H7 (cell line): ENCODE data around the gene CDK11B. TPM values are rescaled to one million over a fixed set of nuclear protein-coding genes. Genes with fewer than 3 reads are reported as not detected.
A peak's percentile ranks its signal among the peaks of the same experiment; 100 is the strongest.

Source experiments
- DNase-seq: peaks from one replicate; pipeline ENCODE4 v3.0.0; 2012
- H3K27me3 ChIP-seq: 2 replicates; pipeline ENCODE4 v1.6.0; 2011; ENCODE audit warnings: mild to moderate bottlenecking, low read length; ENCODE audit not compliant: control insufficient read depth, insufficient read depth
- H3K36me3 ChIP-seq: replicated peaks from 2 replicates; pipeline ENCODE4 v1.5.1; 2011; ENCODE audit warnings: low read length; ENCODE audit not compliant: control insufficient read depth, insufficient read depth
- H3K4me3 ChIP-seq: 2 replicates; pipeline ENCODE4 v1.5.1; 2011; ENCODE audit warnings: low read depth, mild to moderate bottlenecking, control low read depth, low read length, moderate library complexity; ENCODE audit not compliant: insufficient read depth
- total RNA-seq: library from RNA; depleted of rRNA; stranded (reverse); fragments of >200 nt; shearing (Covaris generic); gene quantifications from 2 replicates; pipeline ENCODE4 v1.2.3, GENCODE V29; 2014

The CDK11B gene
- total RNA-seq, 1 experiment from 2014 or later: 12.0 TPM

GRCh38 chr1:1610796-1611195 lies 48.0 kb downstream of the CDK11B start:
- H3K27me3 ChIP-seq: no peaks in the 10 kb centered on the region
- no peak for DNase-seq
- H3K36me3 ChIP-seq: no peaks in the 10 kb centered on the region
- H3K4me3 ChIP-seq: no peak overlapping the region

- no peaks in the 10 kb centered on the region for H3K27me3 ChIP-seq
- DNase-seq: no peak
- no peaks in the 10 kb centered on the region for H3K36me3 ChIP-seq
- H3K4me3 ChIP-seq: no peak overlapping the region
These were observed 48.9 kb downstream of the CDK11B start for GRCh38 chr1:1609822-1610485.

DNA sequence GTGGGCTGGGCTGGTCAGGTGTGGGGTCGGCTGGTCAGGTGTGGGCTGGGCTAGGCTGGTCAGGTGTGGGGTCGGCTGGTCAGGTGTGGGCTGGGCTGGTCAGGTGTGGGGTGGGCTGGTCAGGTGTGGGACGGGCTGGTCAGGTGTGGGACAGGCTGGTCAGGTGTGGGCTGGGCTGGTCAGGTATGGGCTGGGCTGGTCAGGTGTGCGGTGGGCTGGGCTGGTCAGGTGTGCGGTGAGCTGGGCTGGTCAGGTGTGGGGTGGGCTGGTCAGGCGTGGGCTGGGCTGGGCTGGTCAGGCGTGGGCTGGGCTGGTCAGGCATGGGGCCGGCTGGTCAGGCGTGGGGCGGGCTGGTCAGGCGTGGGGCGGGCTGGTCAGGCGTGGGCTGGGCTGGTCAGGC lies 52.6 kb downstream of the CDK11B start:
- no peak for DNase-seq
- Histone ChIP-seq H3K27me3 (peaks cover 7% of the 10 kb centered on the region), H3K4me3 (no peak overlapping the region), H3K36me3 (no peaks in the 10 kb centered on the region)

DNA sequence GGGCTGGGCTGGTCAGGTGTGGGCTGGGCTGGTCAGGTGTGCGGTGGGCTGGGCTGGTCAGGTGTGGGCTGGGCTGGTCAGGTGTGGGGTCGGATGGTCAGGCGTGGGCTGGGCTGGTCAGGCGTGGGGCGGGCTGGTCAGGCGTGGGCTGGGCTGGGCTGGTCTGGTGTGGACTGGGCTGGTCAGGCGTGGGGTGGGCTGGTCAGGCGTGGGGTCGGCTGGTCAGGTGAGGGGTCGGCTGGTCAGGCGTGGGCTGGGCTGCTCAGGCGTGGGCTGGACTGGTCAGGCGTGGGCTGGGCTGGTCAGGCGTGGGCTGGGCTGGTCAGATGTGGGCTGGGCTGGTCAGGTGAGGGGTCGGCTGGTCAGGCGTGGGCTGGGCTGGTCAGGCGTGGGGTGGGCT lies 53.1 kb downstream of the CDK11B start:
- Histone ChIP-seq H3K4me3 (no peak overlapping the region), H3K36me3 (no peaks in the 10 kb centered on the region), H3K27me3 (peaks cover 12% of the 10 kb centered on the region)
- DNase-seq: no peak

DNA sequence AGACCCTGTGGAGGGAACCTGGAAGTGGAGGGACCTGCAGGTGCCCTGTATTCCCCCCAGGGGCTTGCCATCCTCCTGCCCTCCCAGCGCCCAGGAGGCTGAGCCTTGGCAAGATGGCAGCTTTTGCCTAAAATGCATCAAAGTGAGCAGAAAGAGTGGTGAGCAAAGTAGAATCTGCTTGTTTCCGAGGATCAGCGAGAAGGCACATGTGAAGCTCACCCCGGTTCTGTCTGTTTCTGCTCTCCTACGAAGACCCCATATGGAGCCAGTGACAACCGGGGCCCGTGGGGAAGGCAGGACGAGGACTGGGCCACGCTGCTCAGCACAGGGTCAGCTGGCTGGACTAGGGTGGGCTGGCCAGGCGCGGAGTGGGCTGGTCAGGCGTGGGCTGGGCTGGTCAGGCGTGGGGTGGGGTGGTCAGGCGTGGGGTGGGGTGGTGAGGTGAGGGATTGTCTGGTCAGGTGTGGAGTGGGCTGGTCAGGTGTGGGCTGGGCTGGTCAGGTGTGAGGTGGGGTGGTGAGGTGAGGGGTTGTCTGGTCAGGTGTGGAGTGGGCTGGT lies 53.7 kb downstream of the CDK11B start:
- no peak overlapping the region for H3K4me3 ChIP-seq
- H3K36me3 ChIP-seq: no peaks in the 10 kb centered on the region
- peaks cover 18% of the 10 kb centered on the region for H3K27me3 ChIP-seq
- DNase-seq: peak; percentile 82

- Histone ChIP-seq H3K4me3 (no peak overlapping the region), H3K36me3 (no peaks in the 10 kb centered on the region), H3K27me3 (peaks cover 18% of the 10 kb centered on the region)
- peak; percentile 56 for DNase-seq
These were observed 54.3 kb downstream of the CDK11B start for GRCh38 chr1:1604374-1605033.

- H3K27me3 ChIP-seq: peaks cover 23% of the 10 kb centered on the region
- H3K36me3 ChIP-seq: no peaks in the 10 kb centered on the region
- DNase-seq: peak; percentile 61
- H3K4me3 ChIP-seq: no peak overlapping the region
These were observed 55.0 kb downstream of the CDK11B start for GRCh38 chr1:1603671-1604373.

DNA sequence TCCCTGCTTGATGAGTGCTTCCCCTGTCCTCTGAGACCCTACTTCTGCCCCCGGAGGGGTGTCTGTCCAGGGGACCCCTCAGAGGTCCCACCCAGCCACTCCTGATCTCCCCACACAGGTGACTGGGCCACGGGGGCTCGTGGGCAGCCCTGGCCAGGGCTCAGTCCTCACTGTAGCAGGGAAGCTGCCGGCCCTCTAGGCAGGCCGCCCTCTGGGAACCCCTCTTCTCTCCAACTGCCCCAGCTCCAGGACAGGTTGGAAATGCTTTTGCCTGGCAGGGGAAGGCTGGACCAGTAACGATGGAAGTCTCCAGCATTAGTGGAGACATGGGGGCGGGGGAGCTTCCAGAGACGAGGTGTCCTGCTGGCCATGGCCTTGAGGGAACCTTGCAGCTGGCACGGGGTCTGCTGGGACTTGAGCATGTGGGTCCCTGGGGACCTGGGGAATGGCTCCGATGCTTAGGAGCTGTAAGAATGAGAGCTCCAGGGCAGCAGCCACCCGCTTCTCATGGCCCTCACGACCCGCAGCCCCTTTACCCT lies 55.8 kb downstream of the CDK11B start:
- Histone ChIP-seq H3K27me3 (peaks cover 26% of the 10 kb centered on the region), H3K36me3 (no peaks in the 10 kb centered on the region)

GRCh38 chr1:1602304-1602967 lies 56.4 kb downstream of the CDK11B start:
- DNase-seq: peak; percentile 59
- H3K36me3 ChIP-seq: no peaks in the 10 kb centered on the region
- H3K4me3 ChIP-seq: no peak overlapping the region
- H3K27me3 ChIP-seq: peaks cover 29% of the 10 kb centered on the region

More for the DNA sequence above, 55.8 kb downstream of the CDK11B start:
- H3K4me3 ChIP-seq: no peak overlapping the region
- DNase-seq: peak; percentile 59

- H3K36me3 ChIP-seq: no peaks in the 10 kb centered on the region
- H3K27me3 ChIP-seq: peaks cover 29% of the 10 kb centered on the region
- no peak for DNase-seq
- no peak overlapping the region for H3K4me3 ChIP-seq
These were observed 57.1 kb downstream of the CDK11B start for GRCh38 chr1:1601564-1602303.

DNA sequence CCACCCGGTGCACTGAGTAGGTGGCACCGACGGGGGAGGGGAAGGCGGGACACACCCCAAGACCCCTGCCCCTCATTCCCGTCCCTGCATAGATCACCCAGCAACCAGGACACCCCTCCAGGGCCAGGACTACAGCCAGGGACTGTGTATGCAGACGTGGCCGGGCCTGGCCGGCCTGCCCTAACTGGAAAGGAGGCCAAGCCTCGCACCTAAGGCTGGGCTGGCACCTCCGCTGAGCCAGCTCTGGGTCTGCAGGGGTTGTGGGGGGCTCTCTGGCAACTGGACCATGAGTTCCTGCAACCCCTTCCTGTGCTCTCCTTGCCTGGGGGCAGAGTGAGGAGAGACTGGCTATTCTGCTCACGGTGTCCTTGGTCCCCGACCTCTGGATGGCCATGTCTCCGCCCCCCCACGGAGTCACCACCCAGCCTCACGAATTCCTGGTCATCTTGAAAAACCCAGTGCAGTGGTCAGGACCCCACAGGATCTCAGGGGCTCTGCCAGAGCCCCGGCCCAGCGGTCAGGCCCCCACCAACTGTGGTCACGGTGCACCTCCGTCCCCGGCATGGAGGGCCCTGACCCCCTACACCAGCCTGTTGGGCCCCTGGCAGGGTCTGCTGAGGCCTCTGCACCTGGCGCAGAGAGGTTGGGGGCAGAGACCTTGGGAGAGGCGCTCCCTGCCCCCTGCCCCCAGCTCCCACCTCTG lies 57.8 kb downstream of the CDK11B start:
- Histone ChIP-seq H3K27me3 (peaks cover 29% of the 10 kb centered on the region), H3K36me3 (no peaks in the 10 kb centered on the region), H3K4me3 (no peak overlapping the region)
- DNase-seq: peak; percentile 59

GRCh38 chr1:1599935-1600860 lies 58.6 kb downstream of the CDK11B start, which contains the start of gene FNDC10:
Gene FNDC10, minus strand, starts transcription at chr1:1600135. Its CDS starts 120 bp downstream, at chr1:1600015.
- DNase-seq: peak; percentile 94
- peaks cover 29% of the 10 kb centered on the region for H3K27me3 ChIP-seq
- H3K4me3 ChIP-seq: peak within 1 kb of the TSS; percentile 60
- H3K36me3 ChIP-seq: no peaks in the 10 kb centered on the region
